IPS-NIHi7 (cell line): ENCODE results near the gene DENND4C.
"Not testable (repeated sequence)": the region's sequence is repeated elsewhere in the genome, so short reads cannot be mapped to it uniquely, and the experiment has no call there.

ENCODE experiments used
- DNase-seq: peaks from one replicate; pipeline ENCODE4 v3.0.0; 2012; ENCODE audit warnings: mixed read lengths; ENCODE audit errors: extremely low spot score

Gene DENND4C

GRCh38 chr9:19266778-19267384, 36.4 kb downstream of the DENND4C start:
- not testable (repeated sequence) for DNase-seq

- no peak for DNase-seq
These were observed 39.1 kb downstream of the DENND4C start for GRCh38 chr9:19269582-19269981.

GRCh38 chr9:19270421-19270949, 40.0 kb downstream of the DENND4C start:
- no peak for DNase-seq

DNA sequence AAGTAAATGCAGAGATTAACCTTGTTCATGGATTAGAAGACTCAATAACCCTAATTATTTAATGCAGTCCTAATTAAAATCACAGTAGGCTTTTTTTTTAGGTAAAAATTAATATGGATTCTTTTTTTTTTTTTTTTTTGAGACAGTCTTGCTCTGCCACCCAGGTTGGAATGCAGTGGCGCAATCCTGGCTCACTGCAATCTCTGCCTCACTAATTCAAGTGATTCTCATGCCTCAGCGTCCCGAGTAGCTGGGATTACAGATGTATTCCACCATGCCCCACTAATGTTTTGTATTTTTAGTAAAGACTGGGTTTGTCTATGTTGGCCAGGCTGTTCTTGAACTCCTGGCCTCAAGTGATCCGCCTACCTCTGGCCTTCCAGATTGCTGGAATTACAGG, 40.6 kb downstream of the DENND4C start:
- no peak for DNase-seq

- DNase-seq: no peak
These were observed 51.3 kb downstream of the DENND4C start for GRCh38 chr9:19281801-19282200.

DNA sequence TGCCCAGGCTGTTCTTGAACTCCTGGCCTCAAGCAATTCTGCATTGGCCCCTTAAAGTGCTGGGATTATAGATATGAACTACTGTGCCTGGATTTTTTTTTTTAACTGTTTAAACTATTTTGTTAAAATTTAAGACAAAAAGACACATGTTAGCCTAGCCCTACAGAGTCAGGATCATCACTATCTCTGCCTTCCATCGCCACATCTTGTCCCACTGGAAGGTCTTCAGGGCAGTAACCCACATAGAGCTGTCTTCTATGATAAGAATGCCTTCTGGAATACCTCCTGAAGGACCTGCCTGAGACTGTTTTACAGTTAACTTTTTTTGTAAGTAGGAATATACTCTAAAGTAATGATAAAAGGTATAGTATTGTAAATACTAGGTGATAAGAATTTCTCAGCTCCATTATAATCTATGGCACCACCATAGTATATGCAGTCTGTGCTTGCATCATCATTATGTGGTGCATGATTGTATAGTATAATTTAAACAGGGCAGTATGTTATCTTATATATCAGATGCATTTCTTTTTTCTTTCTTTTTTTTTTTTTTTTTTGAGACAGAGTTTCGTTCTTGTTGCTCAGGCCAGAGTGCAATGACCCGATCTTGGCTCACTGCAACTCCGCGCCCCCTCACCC, 52.7 kb downstream of the DENND4C start:
- no peak for DNase-seq

DNA sequence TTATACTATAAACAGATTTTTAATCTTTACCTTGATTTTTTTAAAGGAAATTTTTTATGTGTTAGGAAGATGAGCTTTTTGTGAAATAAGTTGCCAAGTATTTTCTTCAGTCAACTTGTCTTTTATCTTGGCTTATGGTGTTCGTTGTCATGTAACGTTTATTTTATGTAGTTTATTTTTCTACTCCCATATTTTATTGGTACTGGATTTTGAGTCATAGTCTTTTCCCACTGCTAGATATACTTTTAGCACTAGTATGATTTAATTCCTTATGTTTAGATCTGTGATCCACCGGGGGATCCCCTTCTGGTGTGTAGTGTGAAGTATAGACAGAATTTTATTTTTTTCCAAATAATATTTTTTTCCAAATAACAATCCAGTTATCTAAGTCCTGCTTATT, 54.2 kb downstream of the DENND4C start:
- no peak for DNase-seq

GRCh38 chr9:19286634-19287188, 56.2 kb downstream of the DENND4C start:
- DNase-seq: no peak

DNA sequence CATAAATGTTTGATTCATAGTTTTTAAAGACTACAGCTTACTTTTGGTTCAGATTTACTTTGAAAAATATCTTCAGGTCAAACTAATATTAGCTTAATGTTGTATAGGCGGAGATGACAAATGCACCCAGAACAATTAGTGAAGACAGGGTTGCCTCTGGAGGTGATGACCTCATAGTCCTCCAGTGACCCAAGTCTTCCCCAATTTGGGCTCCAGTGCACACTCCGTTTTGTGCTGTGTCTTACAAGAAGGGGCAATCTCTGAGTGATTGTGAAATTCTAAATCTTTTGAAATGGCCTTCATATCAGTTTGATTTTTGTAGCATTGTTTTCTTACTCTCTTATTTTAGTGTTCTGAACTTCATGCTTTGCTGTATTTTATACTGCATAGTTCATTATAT, 57.6 kb downstream of the DENND4C start:
- no peak for DNase-seq

DNA sequence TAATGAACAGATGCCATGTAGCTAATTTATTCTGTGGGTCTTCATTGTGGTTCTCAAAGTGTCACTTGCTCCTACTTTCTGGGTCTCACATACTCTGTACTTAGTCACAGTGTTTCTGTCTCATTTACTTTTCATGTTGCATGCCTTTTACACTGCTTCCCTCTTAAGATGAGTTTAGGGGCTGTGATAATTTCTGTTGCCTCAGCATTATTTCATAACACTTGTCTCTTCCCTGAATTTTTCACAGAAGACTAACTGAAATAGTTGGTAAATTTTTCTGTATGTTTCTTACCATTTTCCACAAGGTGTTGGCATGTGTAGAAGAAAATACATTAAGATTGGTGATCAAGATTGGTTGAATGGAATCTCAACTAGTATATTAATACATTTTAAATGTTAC, 59.6 kb downstream of the DENND4C start:
- DNase-seq: no peak

- DNase-seq: no peak
These were observed 63.7 kb downstream of the DENND4C start for GRCh38 chr9:19294219-19294618.

DNA sequence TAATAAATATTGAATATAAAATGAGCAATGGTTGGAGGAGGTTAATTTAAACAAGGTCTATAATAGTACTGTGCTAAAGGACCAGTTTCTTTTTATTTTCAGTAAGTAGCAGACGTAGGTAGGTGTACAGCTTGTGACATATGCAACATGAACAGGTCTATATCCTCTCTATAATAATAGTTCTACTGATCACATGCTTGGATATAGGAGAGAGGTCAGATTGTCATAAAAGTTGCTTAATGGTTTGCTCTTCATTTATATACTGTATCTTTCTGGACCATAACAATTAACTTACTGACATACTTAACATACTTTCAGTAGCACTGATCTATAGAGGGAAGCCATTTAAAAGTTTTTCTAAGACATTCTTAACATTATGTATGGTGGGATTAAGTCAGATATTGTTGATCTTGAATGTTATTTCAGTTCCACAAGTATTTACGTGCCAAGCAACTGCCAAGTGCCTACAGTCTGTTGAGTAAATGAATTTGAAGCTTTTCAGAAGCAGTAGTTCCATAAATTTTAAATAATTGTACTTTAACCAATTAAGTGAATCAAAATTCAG, 68.0 kb downstream of the DENND4C start:
- DNase-seq: no peak

DNA sequence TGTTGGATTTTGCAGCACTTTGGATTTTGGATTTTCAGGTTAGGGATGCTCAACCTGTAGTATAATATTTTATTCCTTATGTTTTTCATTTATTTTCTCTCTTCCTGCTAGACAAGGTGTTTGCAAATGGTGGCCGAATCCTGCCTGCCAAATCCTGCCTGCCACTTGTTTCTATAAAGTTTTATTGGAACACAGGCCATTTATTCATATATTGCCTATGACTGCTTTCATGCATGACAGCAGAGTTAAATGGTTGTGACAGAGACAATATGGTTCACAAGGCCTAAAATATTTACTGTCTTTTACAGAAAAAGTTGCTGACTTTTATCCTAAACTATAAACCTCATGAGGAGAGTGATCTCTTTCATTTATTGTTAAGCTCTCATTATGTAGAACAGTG, 72.7 kb downstream of the DENND4C start:
- DNase-seq: no peak

GRCh38 chr9:19306568-19306967, 76.1 kb downstream of the DENND4C start:
- DNase-seq: no peak

DNA sequence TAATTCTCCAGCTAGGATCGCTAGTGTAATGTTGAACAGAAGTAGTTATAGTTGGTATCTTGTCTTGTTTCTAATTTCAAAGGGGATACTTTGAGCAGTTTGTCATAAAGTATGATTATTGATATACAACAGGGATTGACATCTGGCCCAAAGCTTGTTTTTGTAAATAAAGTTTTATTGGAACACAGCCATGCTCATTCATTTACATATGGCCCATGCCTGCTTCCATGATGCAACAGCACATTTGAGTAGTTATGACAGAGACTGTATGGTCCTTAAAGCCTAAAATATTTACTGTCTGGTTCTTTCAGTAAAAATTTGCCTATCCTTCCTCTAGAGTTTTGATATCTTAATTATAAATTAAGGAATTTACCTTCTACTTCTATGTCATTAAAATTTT, 79.8 kb downstream of the DENND4C start:
- no peak for DNase-seq

DNA sequence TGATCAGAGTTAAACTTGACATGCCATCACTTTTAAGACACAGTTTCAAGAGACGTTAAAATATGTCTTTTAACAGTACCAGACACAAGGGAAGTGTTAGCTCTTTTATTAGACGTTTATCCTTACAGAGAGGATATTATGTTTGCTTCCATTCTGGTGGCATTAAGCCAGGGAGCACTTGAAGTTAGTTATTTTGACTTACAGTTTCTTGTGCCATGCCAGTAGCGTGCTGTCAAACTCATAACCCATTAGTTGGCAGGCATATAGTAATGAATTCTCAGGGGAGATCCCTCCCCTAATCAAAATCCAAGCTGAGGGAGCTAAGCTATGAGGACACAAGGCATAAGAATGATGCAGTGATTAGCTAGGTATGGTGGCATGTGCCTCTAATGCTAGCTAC, 83.1 kb downstream of the DENND4C start:
- DNase-seq: no peak

DNA sequence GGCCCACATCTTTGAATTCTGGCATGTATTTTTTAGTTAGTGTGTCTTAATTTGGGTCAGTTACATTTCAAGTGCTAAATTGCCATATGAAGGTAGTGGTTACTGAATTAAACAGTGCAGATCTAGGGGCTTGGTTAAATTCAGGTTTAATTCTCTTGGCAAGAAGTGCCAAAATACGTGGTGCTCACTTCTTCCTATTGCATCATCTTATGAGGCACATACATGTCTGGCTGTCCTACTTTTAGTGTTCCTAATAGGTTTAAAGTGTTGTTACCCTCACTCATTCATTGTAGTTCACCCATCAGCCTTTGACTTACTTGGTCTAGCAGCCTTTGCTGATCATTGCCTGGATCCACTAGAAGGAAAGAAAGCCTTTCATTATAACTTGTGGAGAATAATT, 90.0 kb downstream of the DENND4C start:
- DNase-seq: no peak

- DNase-seq: no peak
These were observed 101.4 kb downstream of the DENND4C start for GRCh38 chr9:19331877-19332276.

DNA sequence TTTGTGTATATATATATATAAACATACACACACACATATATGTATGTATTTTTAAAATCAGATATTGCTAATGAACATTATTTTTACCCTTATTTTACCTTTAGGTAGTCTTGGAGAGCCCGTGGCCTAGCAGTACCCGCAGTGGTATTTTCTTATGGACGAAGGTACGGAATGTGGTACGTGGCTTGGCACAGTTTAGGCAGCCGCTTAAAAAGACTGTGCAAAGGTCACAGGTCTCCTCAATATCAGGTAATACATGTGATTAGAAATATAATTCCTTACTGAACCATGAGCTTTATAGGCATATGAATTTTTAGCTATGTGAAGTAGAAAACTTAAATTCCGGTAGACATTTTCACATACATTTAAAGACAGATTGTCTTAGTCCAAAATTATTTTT, 105.7 kb downstream of the DENND4C start:
- DNase-seq: no peak

DNA sequence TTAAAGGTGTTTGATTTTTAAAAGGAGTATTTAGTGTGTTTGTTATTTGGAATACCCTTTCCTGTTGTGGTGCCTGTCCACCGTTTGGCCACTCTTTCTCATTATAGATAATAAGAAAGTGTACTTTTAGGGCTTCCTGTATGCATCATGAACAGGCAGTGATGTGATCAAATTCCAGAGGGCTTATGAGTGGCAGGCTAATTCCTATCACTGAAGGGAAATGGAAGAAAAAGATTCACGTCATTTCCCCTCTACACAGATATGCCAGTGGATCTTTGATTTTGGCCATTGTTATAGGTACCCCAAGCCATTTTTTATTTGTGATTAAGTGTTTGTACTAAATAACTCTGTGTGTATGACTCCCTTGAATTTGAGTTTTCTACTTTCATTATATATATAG, 112.5 kb downstream of the DENND4C start:
- DNase-seq: no peak

- DNase-seq: no peak
These were observed 128.2 kb downstream of the DENND4C start for GRCh38 chr9:19358701-19359100.

DNA sequence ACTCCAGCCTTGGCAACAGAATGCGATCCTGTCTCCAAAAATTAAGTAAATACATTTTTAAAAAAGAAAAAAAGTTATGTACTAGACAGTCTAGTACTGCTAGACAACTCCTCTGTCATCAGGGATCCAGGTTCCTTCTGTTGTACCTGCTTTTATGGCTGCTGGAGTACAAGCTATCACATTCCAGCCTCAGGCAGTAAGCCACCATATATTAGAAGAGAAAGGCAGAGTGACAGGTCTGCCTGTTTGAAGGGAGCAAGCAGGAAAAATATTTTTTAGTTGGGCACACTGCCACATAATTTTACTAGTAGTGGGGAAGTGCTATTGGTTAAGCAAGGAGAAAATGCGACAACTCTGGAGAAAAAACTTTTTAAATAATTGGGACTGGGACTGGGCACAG, 138.6 kb downstream of the DENND4C start:
- no peak for DNase-seq

GRCh38 chr9:19371942-19372341, 141.4 kb downstream of the DENND4C start:
- DNase-seq: no peak
